LNCAP (cell line): ENCODE data around the gene LRRC28.

Experiments
- TF ChIP-seq, protein P1 (sequence below): fragments of 450-650 bp; IDR thresholded peaks from 2 replicates; pipeline ENCODE4 v1.5.1; 2017; ENCODE audit warnings: mild to moderate bottlenecking

The LRRC28 gene

GRCh38 chr15:99345242-99345641 is 94.0 kb downstream of the LRRC28 start:
- TF ChIP-seq, protein P1, sequence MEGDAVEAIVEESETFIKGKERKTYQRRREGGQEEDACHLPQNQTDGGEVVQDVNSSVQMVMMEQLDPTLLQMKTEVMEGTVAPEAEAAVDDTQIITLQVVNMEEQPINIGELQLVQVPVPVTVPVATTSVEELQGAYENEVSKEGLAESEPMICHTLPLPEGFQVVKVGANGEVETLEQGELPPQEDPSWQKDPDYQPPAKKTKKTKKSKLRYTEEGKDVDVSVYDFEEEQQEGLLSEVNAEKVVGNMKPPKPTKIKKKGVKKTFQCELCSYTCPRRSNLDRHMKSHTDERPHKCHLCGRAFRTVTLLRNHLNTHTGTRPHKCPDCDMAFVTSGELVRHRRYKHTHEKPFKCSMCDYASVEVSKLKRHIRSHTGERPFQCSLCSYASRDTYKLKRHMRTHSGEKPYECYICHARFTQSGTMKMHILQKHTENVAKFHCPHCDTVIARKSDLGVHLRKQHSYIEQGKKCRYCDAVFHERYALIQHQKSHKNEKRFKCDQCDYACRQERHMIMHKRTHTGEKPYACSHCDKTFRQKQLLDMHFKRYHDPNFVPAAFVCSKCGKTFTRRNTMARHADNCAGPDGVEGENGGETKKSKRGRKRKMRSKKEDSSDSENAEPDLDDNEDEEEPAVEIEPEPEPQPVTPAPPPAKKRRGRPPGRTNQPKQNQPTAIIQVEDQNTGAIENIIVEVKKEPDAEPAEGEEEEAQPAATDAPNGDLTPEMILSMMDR: no peak

DNA sequence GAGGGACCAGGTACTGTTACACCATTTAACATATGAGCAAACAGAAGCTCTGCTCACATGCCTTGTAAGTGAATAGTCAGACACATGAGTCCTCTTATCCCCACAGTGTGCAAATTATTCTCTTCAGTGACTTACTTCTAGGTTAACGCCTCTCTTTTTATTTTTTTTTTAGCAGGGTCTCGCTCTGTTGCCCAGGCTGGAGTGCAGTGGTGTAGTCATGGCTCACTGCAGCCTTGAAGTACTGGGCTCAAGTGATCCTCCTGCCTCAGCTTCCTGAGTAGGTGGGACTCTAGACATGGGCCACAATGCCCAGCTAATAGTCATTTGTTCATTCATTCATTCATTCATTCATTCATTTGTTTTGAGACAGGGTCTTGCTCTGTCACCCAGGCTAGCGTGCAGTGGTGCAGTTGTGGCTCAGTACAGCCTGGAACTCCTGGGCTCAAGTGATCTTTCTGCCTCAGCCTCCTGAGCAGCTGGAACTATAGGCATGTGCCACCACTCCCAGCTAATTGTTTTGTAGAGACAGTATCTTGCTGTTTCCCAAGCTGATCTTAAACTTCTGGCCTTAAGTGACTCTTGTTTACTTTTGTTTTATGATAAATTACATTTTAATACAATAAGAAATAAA is 94.7 kb downstream of the LRRC28 start:
- TF ChIP-seq, protein P1: no peak

DNA sequence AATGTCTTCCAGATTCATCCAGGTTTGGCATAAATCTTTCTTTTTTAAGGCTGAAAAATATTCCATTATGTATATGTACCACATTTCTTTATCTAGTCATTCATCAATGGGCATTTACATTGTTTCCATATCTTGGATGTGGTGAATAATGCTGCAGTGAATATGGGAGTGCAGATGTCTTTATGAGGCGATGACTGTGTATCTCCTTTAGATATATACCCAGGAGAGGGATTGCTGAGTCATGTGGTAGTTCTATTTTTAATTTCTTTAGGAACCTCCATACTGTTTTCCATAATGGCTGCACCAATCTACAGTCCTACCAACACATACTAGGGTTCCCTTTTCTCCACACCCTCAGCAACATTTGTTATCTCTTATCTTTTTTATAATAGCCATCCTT is 96.3 kb downstream of the LRRC28 start:
- TF ChIP-seq, protein P1: no peak

GRCh38 chr15:99348412-99348811 is 97.1 kb downstream of the LRRC28 start:
- TF ChIP-seq, protein P1: no peak

DNA sequence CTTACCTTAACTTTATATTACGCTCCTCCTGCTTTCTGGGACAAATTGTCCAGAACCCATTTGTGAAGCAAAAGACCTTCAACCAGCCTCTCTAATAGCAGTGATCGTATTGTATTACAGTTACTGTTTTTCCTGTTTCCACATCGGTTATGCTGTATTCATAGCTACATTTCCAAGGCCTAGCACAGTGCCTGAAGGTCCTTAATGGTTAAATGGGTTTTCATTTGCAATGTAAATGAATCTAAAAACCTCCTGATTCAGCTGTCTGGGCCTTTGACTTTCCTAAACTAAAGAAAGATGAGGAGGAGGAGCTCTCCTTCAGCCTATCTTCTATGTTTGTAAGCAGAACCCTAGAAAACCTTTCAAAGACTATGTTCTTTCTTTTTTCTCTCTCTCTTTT is 99.1 kb downstream of the LRRC28 start:
- TF ChIP-seq, protein P1: no peak

- TF ChIP-seq, protein P1: no peak
Measured at GRCh38 chr15:99359769-99360168, 108.5 kb downstream of the LRRC28 start.

- TF ChIP-seq, protein P1: peak; percentile 68
Measured at GRCh38 chr15:99361545-99362185, 110.4 kb downstream of the LRRC28 start.
